HL-60 (cell line): ENCODE data around the gene ZCCHC9.

Source experiments
- CTCF ChIP-seq: IDR thresholded peaks from one replicate; pipeline ENCODE4 v1.5.1; 2011; ENCODE audit warnings: low read length, control low read depth, inconsistent platforms; ENCODE audit not compliant: insufficient read depth
- GABPA ChIP-seq: IDR thresholded peaks from 2 replicates; pipeline ENCODE4 v1.6.1; 2012; ENCODE audit warnings: low read depth

GRCh38 chr5:81301271-81302015 is at the start of gene ZCCHC9:
- no peak for TF ChIP-seq CTCF
- peak; percentile 91 for TF ChIP-seq GABPA
